Astrocyte (in vitro differentiated cells and primary cell): Measurements from ENCODE around the gene IQGAP2. TPM values are rescaled to one million over a fixed set of nuclear protein-coding genes. Genes with fewer than 3 reads are reported as not detected.

ENCODE experiments used
- DNase-seq: peaks from one replicate; pipeline ENCODE4 v3.0.0-alpha.2; 2010; ENCODE audit warnings: low read depth
- FAIRE-seq: peaks from 2 replicates; lab custom pipeline; 2011; peaks lifted over from hg19 to GRCh38; lab: Jason Lieb, UNC
- H2AFZ ChIP-seq: 2 replicates; pipeline ENCODE4 v1.6.0; 2012; ENCODE audit warnings: low read depth, low read length, inconsistent platforms
- H3K27ac ChIP-seq: 2 replicates; pipeline ENCODE4 v1.5.1; 2011; ENCODE audit warnings: low read depth, low read length, inconsistent platforms
- H3K27me3 ChIP-seq: 2 replicates; pipeline ENCODE4 v1.6.0; 2011; ENCODE audit warnings: low read length, inconsistent platforms; ENCODE audit not compliant: insufficient read depth
- H3K36me3 ChIP-seq: 2 replicates; pipeline ENCODE4 v1.5.1; 2011; ENCODE audit warnings: low read length, inconsistent platforms; ENCODE audit not compliant: insufficient read depth
- H3K4me1 ChIP-seq: 2 replicates; pipeline ENCODE4 v1.5.1; 2011; ENCODE audit warnings: low read length, inconsistent platforms; ENCODE audit not compliant: insufficient read depth
- H3K4me2 ChIP-seq: 2 replicates; pipeline ENCODE4 v1.6.0; 2012; ENCODE audit warnings: low read length, inconsistent platforms
- H3K4me3 ChIP-seq: 2 replicates; pipeline ENCODE4 v1.5.1; 2011; ENCODE audit warnings: low read depth, mild to moderate bottlenecking, low read length, inconsistent platforms; ENCODE audit not compliant: insufficient read depth
- H3K79me2 ChIP-seq: 2 replicates; pipeline ENCODE4 v1.6.0; 2012; ENCODE audit warnings: mild to moderate bottlenecking, low read length, inconsistent platforms; ENCODE audit not compliant: insufficient read depth
- H3K9ac ChIP-seq: 2 replicates; pipeline ENCODE4 v1.6.0; 2012; ENCODE audit warnings: mild to moderate bottlenecking, low read length, inconsistent platforms
- H3K9me3 ChIP-seq: 2 replicates; pipeline ENCODE4 v1.5.1; 2012; ENCODE audit warnings: low read depth, mild to moderate bottlenecking, low read length, inconsistent platforms; ENCODE audit not compliant: insufficient read depth
- H4K20me1 ChIP-seq: 2 replicates; pipeline ENCODE4 v1.6.0; 2012; ENCODE audit warnings: low read length, inconsistent platforms; ENCODE audit not compliant: insufficient read depth
- H3K27ac Mint-ChIP-seq: one replicate; pipeline ENCODE4 v1.8.0; 2021; ENCODE audit warnings: mild to moderate bottlenecking, mixed read lengths; ENCODE audit not compliant: unreplicated experiment
- H3K27me3 Mint-ChIP-seq: one replicate; pipeline ENCODE4 v1.8.0; 2021; ENCODE audit warnings: low read depth, mixed read lengths; ENCODE audit not compliant: unreplicated experiment
- H3K36me3 Mint-ChIP-seq: one replicate; pipeline ENCODE4 v1.8.0; 2021; ENCODE audit warnings: low read depth, mixed read lengths; ENCODE audit not compliant: unreplicated experiment
- H3K4me1 Mint-ChIP-seq: one replicate; pipeline ENCODE4 v1.8.0; 2021; ENCODE audit warnings: low read depth, mixed read lengths; ENCODE audit not compliant: unreplicated experiment
- H3K4me3 Mint-ChIP-seq: one replicate; pipeline ENCODE4 v1.8.0; 2021; ENCODE audit warnings: mild to moderate bottlenecking, moderate library complexity, mixed read lengths; ENCODE audit not compliant: unreplicated experiment
- H3K9me3 Mint-ChIP-seq: one replicate; pipeline ENCODE4 v1.8.0; 2021; ENCODE audit warnings: mild to moderate bottlenecking, mixed read lengths; ENCODE audit not compliant: unreplicated experiment
- EZH2 ChIP-seq: IDR thresholded peaks from 2 replicates; pipeline ENCODE4 v1.6.1; 2012; ENCODE audit warnings: mild to moderate bottlenecking, low read length, inconsistent platforms; ENCODE audit not compliant: insufficient read depth
- total RNA-seq: library from RNA; stranded (reverse); gene quantifications from 2 replicates; pipeline ENCODE4 v1.2.1, GENCODE V29; 2021
- TF ChIP-seq, protein P1 (sequence below): IDR thresholded peaks from 2 replicates; pipeline ENCODE4 v1.5.1; 2011; ENCODE audit warnings: low read depth, mild to moderate bottlenecking, inconsistent platforms, low read length, moderate library complexity; ENCODE audit not compliant: insufficient read depth

Gene IQGAP2
- total RNA-seq, 1 donor from 2014 or later = 2.9 TPM

DNA sequence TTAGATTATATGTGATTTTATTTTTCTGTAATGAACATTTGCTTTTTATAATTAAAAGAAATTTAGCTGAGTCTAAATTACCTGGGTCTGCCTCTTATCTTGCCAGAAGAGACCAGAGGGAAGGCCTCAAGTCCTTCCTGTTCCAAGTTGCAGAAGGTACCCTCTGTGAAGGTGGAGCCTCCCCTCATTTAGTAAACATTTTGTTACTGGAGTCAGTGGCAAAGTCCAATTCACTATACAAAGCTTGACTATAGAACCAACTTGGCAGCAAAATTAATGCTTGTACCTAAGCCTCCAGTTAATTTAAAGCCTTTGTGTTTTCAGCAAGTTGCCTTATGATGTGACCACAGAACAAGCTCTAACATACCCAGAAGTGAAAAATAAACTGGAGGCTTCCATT lies 270.0 kb downstream of the IQGAP2 start:
- no peaks in the 10 kb centered on the region for H3K9me3 ChIP-seq
- no peaks in the 10 kb centered on the region for H4K20me1 ChIP-seq
- H3K4me2 ChIP-seq = no peak overlapping the region
- H3K36me3 Mint-ChIP-seq = no peaks in the 10 kb centered on the region
- H3K27me3 Mint-ChIP-seq = no peaks in the 10 kb centered on the region
- no peaks in the 10 kb centered on the region for H3K79me2 ChIP-seq
- H3K27me3 ChIP-seq = no peaks in the 10 kb centered on the region
- H3K9me3 Mint-ChIP-seq = no peaks in the 10 kb centered on the region
- H3K27ac Mint-ChIP-seq = no peak overlapping the region
- H3K27ac ChIP-seq = no peak overlapping the region
- no peaks in the 10 kb centered on the region for H3K4me1 ChIP-seq
- peaks cover 5% of the 10 kb centered on the region for H3K4me1 Mint-ChIP-seq
- no peak overlapping the region for H3K4me3 ChIP-seq
- no peaks in the 10 kb centered on the region for H3K36me3 ChIP-seq
- DNase-seq (no peak), FAIRE-seq (no peak)
- H3K9ac ChIP-seq = no peak overlapping the region
- H3K4me3 Mint-ChIP-seq = no peak overlapping the region
- TF ChIP-seq, protein P1, sequence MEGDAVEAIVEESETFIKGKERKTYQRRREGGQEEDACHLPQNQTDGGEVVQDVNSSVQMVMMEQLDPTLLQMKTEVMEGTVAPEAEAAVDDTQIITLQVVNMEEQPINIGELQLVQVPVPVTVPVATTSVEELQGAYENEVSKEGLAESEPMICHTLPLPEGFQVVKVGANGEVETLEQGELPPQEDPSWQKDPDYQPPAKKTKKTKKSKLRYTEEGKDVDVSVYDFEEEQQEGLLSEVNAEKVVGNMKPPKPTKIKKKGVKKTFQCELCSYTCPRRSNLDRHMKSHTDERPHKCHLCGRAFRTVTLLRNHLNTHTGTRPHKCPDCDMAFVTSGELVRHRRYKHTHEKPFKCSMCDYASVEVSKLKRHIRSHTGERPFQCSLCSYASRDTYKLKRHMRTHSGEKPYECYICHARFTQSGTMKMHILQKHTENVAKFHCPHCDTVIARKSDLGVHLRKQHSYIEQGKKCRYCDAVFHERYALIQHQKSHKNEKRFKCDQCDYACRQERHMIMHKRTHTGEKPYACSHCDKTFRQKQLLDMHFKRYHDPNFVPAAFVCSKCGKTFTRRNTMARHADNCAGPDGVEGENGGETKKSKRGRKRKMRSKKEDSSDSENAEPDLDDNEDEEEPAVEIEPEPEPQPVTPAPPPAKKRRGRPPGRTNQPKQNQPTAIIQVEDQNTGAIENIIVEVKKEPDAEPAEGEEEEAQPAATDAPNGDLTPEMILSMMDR = no peak
- no peak for TF ChIP-seq EZH2
- H2AFZ ChIP-seq = no peak overlapping the region

DNA sequence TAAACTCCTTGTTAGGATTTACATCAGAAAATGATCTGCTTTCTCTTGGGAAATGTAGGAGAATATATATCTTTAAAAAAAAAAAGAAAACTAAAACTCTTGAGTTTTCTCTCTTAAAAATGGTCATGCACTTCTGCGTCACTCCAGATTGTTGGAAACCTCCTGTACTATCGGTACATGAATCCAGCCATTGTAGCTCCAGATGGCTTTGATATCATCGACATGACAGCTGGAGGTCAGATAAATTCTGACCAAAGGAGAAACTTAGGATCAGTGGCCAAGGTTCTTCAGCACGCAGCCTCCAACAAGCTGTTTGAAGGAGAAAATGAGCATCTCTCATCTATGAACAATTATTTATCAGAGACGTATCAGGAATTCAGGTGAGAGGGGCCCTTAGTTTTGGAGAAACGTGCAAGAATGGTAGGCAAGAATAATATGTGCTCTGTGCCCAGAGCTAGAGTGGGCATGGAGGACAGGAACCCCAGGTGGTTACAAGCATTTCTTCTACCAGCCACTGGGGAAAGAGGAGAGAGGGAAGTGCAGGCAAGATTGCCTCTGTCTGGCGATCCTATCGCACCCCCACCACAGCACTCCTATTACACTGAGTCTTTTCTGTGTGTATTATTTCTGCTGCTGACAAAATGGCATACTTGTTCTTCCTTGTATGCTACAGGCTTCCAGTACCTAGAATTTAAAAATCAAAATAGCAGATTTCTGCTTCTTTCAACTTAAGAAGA lies 271.4 kb downstream of the IQGAP2 start:
- no peaks in the 10 kb centered on the region for H4K20me1 ChIP-seq
- H3K4me1 ChIP-seq = no peaks in the 10 kb centered on the region
- H3K27ac ChIP-seq = no peak overlapping the region
- H3K27me3 Mint-ChIP-seq = no peaks in the 10 kb centered on the region
- H3K4me3 ChIP-seq = no peak overlapping the region
- no peaks in the 10 kb centered on the region for H3K36me3 ChIP-seq
- no peaks in the 10 kb centered on the region for H3K27me3 ChIP-seq
- H3K36me3 Mint-ChIP-seq = no peaks in the 10 kb centered on the region
- H2AFZ ChIP-seq = no peak overlapping the region
- no peak overlapping the region for H3K27ac Mint-ChIP-seq
- H3K9me3 Mint-ChIP-seq = no peaks in the 10 kb centered on the region
- no peak overlapping the region for H3K4me3 Mint-ChIP-seq
- FAIRE-seq (no peak), DNase-seq (no peak)
- H3K79me2 ChIP-seq = no peaks in the 10 kb centered on the region
- TF ChIP-seq EZH2 = no peak
- TF ChIP-seq, protein P1 = no peak
- H3K4me1 Mint-ChIP-seq = peaks cover 8% of the 10 kb centered on the region
- H3K4me2 ChIP-seq = no peak overlapping the region
- no peak overlapping the region for H3K9ac ChIP-seq
- no peaks in the 10 kb centered on the region for H3K9me3 ChIP-seq

DNA sequence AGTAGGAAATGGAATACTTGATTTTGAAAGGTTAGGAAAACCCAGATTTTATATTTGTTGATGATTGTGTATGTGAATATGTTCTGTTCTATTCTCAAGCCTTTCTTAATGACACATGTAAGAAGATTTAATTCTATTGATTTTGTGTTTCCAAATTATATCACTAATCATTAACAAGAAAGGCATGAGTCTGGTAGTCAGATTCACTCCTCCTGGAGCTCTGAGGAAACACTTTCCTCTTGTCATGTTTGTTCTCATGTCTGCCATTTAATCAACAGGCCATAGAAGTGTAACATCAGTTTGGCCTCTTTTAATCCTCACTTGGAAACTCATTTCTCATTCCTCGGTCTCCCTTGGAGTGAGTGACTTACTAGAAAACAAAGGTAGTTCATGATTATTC lies 272.3 kb downstream of the IQGAP2 start:
- TF ChIP-seq EZH2 = no peak
- TF ChIP-seq, protein P1 = no peak
- H3K4me3 ChIP-seq = no peak overlapping the region
- no peak overlapping the region for H3K9ac ChIP-seq
- H3K27ac Mint-ChIP-seq = no peak overlapping the region
- no peaks in the 10 kb centered on the region for H3K4me1 ChIP-seq
- no peak overlapping the region for H2AFZ ChIP-seq
- no peaks in the 10 kb centered on the region for H3K27me3 ChIP-seq
- H3K36me3 Mint-ChIP-seq = peaks cover 2% of the 10 kb centered on the region
- no peak overlapping the region for H3K4me2 ChIP-seq
- no peaks in the 10 kb centered on the region for H3K27me3 Mint-ChIP-seq
- no peaks in the 10 kb centered on the region for H3K79me2 ChIP-seq
- H3K36me3 ChIP-seq = no peaks in the 10 kb centered on the region
- no peaks in the 10 kb centered on the region for H3K9me3 Mint-ChIP-seq
- H3K4me3 Mint-ChIP-seq = no peak overlapping the region
- no peaks in the 10 kb centered on the region for H4K20me1 ChIP-seq
- DNase-seq = no peak
- H3K4me1 Mint-ChIP-seq = peaks cover 11% of the 10 kb centered on the region
- H3K27ac ChIP-seq = no peak overlapping the region
- H3K9me3 ChIP-seq = no peaks in the 10 kb centered on the region
- FAIRE-seq = no peak
